Head of caudate nucleus (tissue), 42 donors: ENCODE results near the gene SLC39A1.
"Not testable (repeated sequence)": the region's sequence is repeated elsewhere in the genome, so short reads cannot be mapped to it uniquely, and the experiment has no call there.

Experiments used
- DNase-seq, 42 donors: peaks; one replicate each; pipeline versions ENCODE4 v3.0.0 to v3.0.0-alpha.2; 2020 to 2021; ENCODE audit warnings: mixed read lengths in 7 of 42
- intact Hi-C: fragments of 100-400 bp; cut with DNase I; formaldehyde crosslinking; loops from one replicate; pipeline ENCODE4 v1.15.0; 2022

The SLC39A1 gene

GRCh38 chr1:153919876-153920852, 43.2 kb downstream of the SLC39A1 start:
- intact Hi-C loops, result loop anchor here (5.0 kb wide), 1 partner anchor 98 kb away; no protein-coding TSS in a partner anchor
- peak in 6 of 42 donors; percentile 19 to 58 (median 28) for DNase-seq

GRCh38 chr1:153916297-153916696, 47.0 kb downstream of the SLC39A1 start:
- DNase-seq, result no peak
- intact Hi-C loops, result no loop called here

GRCh38 chr1:153912349-153912748, 51.0 kb downstream of the SLC39A1 start:
- intact Hi-C loops, result no loop called here
- no peak for DNase-seq

GRCh38 chr1:153910560-153910959, 52.8 kb downstream of the SLC39A1 start:
- peak in 1 of 42 donors; percentile 1 for DNase-seq
- intact Hi-C loops, result not testable (repeated sequence)
